Endometrium (tissue), 2 donors: ENCODE measurements around the gene TRPM2.
"Not testable (repeated sequence)": the region's sequence is repeated elsewhere in the genome, so short reads cannot be mapped to it uniquely, and the experiment has no call there.

Source experiments
- FAIRE-seq: peaks from 2 replicates; lab custom pipeline; 2012; peaks lifted over from hg19 to GRCh38; lab: Jason Lieb, UNC
- donor health status: control.
- donor health status: control.

TRPM2 gene

DNA sequence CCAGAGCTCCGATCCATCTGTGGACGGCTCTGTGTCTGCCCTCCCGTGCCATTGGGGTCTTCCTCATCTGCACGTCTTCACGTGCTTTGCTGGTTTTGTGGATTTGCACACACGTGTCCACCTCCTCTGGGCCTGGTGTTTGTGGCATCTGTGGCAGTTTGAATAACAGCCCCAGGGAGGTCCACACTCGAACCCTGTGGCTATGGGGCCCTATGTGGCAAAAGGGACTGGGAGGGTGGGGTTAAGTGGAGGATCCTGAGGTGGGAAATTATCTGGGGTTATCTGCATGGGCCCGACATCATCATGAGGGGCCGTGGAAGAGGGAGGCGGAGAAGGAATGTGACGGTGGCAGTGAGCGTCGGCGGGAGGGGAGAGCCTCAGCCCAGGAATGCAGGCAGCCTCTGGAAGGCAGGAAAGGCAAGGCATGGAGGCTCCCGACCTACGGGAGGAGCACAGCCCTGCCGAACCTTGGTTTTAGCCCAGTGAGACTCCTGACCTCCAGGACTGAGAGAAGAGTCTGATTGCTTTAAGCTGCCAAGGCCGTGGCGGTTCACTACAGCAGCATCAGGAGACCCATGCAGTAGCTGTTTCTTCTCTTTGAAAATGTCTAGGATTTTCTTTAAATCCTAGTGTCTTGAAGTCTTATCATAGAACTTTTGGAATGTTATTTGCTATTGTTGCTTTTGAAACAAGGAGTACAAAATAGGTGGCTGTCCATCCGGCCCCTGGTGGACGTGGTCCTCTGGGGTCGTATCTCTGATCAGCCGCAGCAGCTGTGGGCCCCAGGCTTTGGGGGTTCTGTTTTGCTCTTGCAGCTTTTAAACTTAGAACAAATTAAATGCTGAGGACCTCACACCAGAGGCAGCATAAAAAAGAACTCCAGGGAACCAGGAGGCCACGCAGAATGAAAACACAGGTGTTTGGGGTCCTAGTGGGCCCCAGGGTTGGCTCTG is 61.9 kb downstream of the TRPM2 start:
- no peak for FAIRE-seq

DNA sequence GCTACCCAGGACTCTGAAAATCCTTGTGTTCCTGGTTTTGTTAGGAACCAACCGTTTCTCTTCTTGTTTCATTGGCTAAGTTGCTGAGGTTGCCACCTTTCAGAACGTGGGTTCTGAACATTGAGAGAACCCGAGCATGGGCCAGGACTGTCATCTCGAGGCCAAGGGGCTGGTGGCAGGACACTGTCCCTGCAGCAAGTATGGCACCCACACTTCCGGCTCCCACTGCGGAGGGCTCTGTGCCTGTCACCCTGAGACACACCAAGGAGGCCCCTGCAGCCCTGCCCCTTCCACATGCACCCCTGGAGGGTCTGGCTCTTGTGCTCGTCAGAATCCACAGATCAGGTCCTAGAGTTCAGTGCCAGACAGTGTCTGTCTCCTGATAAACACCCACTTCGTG is 62.8 kb downstream of the TRPM2 start:
- FAIRE-seq: no peak

DNA sequence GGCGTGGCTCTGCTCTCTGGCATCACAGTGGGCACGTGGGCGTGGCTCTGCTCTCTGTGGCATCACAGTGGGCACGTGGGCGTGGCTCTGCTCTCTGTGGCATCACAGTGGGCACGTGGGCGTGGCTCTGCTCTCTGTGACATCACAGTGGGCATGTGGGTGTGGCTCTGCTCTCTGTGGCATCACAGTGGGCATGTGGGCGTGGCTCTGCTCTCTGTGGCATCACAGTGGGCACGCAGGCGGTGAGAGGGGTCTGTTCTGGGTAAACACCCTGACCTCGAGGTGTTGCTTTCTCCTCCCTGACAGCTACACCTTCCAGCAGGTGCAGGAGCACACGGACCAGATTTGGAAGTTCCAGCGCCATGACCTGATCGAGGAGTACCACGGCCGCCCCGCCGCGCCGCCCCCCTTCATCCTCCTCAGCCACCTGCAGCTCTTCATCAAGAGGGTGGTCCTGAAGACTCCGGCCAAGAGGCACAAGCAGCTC is 64.2 kb downstream of the TRPM2 start:
- FAIRE-seq: not testable (repeated sequence)

DNA sequence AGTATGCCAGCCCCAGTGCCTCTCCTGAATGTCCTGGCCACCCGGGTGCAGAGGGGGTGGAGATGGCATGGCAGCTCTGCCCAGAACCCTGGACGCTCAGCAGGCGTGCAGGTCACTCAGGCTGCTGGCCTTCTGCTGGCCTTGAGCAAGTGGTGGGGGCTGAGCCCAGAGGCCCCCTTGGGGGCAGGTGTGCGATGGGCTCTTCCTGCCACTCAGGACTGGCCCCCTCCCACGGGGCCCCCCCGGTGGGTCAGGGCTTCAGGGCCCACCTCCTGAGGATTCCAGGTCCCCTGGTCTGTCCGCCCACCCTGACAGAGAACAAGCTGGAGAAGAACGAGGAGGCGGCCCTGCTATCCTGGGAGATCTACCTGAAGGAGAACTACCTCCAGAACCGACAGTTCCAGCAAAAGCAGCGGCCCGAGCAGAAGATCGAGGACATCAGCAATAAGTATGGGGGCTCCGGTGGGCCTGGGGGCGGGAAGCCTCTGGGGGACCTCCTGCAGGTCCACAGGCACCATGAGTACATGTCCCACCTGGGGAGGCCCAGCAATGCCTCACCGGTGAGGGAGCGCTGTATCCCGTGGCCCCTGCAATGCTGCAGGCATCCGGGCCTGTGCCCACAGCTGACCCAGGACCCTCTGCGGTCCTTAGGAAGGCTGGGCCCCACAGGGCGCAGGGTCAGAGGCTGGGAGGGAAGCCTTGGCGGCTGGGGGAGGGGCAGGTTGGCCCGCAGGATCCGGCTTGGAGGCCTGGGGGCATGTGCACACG is 64.9 kb downstream of the TRPM2 start:
- no peak for FAIRE-seq

DNA sequence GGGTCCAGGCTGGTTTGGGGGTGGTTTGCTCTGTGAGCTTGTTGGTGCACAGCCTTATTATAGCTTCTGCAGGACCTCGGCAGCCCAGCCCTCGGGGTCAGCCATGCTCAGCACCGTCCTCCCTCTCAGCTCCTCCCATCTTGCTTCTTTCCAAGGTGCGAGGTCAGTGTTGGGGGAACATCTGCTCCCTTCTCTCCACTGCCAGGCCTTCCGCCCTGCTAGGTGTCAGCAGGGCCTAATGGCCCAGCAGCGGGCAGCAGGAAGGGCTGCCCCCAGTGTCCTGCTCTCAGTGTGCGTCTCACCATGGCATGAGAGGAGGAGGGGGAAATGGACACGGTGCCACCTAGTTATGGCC is 65.4 kb downstream of the TRPM2 start:
- no peak for FAIRE-seq

DNA sequence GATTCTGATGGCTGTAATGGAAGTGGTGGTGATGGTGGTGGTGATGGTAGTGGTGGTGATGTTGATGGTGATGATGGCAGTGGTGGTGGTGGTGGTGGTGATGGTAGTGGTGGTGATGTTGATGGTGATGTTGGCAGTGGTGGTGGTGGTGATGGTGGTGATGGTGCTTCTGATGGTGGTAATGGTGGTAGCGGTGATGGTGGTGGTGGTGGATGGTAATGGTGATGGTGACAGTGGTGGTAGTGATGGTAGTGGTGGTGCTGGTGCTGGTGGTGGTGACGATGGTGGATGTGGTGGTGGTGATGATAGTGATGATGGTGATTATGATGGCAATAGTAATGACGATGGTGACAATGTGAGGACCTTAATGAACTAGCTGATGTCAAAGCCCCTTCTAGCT is 66.3 kb downstream of the TRPM2 start:
- FAIRE-seq: no peak

DNA sequence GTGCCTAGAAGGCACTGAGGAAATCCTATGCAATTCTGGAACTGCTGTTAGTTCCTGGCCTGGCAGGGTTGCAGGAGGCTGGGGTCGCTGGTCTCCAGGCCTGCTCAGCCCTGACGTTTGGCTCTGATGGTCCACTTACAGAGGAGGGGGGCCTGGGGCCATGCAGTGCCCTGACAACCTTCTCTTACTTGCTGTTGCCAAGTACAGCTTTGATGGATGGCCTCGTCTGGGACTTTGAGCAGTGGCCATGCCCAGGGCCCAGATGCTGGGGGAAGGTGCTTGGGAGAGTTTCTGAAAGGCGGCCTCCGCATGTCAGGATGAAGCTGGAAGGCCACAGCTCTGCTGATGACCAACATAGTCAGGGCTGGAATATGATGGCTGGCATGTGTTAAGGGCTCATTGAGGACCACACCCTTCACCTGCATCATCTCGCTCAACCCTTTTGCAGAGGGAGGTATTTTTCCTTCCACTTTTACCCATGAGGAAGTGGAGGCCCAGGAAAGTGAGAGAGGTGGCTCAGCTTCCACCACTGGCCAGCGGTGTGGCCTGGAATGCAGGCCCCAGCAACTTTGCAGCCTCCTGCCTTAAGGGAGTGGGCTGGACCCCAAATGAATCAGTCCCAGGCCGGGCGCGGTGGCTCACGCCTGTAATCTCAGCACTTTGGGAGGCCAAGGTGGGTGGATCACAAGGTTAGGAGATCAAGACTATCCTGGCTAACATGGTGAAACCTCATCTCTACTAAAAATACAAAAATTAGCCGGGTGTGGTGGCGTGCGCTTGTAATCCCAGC is 67.2 kb downstream of the TRPM2 start:
- no peak for FAIRE-seq

DNA sequence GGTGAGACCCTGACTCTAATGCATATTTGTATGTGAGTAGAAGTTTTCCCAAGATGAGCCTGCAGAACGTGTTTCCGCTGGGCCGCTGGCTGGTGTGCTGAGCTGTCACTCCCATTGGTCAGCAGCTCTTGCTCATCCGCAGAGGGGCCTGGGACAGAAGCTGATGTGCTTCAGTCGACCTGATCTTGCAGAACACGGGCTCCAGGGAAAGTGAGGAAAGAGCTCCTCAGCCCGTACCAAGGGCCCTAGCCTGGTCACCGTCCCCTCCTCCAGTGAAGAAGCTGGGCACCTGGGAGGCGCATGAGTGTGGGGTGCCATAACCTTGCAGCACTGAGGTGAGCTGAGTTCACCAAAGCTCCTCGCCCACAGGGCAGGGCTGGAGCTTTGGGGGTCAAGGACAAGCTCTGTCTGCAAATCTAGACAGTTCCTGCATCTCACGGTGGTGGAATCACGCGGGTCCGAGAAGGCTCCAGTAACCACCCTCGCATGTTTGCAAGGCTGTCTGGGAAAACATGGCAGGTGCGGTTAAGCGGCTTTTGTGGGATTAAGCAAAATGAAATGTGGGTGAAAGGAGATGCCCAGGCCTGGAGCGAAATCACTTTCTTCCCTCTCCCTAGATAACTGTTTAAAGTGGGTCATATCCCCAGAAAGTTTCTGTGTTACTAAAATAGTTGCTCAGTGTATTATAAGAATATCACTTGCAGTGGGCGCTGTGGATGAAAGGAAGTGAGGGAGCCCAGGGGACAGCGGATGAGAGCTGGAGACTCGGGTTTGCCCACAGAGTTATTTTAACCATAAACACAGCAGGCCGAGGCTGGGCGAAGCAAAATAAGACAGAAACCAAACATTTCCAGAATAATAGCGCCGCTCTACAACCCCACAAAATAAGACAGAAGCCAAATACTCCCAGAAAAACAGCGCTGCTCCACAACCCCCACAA is 68.8 kb downstream of the TRPM2 start:
- FAIRE-seq: no peak

DNA sequence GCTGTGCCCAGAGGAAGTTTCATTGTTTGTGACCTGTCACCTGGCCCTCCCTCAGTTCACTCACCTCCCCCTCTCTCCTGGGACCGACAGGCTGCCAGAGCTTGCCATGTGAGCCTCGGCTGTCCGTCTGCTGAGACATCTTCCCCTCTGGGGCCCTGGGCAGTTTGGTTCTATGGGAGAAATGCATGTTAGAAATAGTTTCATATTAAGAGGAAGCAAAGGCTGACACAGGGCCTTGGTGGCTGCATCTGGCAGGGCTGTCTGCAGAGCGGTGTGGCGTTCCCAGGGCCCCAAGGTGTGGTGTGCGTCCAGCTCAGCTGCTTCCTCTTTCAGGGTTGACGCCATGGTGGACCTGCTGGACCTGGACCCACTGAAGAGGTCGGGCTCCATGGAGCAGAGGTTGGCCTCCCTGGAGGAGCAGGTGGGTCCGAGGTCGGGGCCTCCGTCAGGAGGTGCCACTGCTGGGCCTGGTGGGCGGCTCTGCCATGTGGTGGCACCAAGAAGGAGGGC is 69.9 kb downstream of the TRPM2 start:
- no peak for FAIRE-seq

DNA sequence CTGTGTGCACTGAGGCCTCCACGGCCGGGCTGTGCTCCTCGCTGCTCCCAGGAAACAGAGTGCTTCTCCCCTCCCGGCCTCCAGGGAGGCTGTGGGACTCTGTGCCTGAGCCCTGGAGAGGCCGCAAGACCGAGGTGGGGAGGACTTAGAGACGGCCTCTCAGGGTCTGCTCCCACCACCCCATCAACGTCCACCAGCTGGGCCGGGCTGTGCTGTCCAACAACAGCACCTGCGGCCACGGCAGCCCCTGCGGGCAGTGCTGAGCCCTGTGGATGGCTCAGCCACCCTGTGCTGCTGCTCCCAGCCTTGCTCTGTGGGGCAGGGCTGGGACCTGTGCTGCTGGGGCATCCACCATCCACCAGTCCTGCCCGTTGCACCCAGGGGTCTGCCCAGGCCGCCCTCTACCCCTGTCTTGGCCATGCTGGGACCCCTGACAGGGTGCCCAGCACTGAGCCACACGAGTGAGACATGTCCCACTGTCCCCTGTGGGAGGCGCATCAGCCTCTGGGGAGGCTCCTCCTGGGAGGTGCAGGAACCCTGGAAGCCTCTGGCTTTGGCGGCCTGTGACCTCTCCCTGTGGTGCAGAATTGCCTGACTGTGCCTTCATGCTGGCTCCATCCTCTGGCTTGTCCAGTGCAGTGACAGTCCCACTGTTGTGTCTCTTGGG is 70.7 kb downstream of the TRPM2 start:
- FAIRE-seq: no peak

DNA sequence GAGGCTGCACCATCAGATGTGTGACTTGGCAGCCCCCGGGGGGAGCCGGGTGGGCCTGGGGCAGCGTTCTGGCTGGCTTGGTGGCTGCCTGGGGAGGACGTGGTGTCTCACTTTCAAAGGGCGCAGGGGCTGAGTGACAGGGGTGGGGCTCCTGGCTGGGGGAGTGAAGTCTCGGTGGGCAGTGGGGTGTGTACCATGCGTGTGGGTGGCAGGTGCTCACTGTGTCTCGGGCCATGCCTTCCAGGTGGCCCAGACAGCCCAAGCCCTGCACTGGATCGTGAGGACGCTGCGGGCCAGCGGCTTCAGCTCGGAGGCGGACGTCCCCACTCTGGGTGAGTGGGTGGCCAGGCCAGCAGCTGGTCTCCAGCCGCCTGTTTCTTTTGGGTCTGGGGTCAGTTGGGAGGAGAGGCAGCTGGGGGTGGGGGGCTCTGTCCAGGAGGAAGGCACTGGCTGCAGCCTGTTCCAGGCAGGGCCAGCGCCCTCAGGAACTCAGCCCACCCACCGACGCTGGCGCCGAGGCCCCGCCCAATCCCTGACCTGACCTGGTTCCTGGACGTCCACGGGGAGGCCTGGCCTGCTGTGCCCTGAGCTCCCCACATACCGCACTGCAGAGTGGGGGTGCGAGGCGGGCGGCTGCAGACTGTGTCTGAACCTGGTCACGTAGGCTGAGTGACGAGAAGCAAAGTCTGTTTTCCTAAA is 71.3 kb downstream of the TRPM2 start:
- FAIRE-seq: no peak

DNA sequence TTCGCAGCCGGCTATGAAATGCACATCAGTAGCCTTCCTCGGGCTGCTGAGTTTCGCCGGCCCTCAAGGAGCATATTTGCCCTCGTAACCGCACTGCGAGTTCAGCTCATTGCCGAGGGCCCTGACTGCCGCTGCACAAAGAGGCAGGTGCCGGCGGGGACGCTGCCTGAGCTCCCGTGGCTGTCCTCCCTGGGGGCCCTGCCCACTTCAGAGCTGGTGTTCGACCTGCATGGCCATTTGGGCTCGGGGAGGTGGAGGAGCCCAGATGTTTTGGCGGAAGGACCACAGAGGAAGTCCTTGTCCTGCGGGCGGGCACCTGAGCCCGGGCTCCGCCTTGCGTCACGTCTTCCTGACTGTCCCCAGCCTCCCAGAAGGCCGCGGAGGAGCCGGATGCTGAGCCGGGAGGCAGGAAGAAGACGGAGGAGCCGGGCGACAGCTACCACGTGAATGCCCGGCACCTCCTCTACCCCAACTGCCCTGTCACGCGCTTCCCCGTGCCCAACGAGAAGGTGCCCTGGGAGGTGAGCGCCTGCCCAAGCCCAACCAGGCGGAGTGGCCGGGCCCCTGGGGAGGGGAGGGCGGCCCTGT is 72.0 kb downstream of the TRPM2 start:
- no peak for FAIRE-seq

DNA sequence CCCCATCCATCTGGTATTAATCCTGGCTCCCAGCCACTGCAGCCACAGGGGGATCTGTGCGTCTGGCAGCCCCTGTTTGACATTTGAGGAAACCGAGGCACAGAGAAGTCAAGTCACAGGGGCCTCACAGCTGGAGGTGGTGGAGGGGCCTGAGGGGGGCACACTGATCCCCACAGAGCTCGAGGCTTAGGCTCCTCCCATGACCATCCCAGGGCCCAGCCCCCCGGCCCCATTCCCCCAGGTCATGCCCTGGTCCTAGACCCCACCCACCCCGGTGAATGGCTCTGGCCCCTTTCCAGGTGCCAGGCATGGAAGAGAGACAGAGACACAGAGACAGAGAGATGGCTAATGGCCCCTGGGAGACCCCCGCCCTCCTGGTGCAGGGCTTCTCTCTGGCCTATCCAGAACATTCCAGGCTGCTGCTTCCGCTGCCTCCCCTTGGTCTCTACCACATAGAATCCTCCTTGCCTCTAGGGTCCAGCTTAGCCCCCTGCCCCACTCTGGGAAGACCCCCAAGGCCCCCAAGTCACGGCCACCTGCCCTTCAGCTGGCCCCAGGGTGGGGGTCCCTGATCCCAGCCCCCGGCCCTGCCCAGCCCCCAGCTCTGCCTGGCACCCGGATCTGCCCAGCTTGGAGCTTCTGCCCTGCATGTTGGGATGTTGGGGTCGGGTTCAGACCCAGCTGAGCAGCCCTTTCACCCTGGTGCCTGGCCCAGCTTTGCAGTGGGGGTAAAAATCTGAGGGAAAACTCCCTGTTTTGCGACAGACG is 72.7 kb downstream of the TRPM2 start:
- FAIRE-seq: no peak

DNA sequence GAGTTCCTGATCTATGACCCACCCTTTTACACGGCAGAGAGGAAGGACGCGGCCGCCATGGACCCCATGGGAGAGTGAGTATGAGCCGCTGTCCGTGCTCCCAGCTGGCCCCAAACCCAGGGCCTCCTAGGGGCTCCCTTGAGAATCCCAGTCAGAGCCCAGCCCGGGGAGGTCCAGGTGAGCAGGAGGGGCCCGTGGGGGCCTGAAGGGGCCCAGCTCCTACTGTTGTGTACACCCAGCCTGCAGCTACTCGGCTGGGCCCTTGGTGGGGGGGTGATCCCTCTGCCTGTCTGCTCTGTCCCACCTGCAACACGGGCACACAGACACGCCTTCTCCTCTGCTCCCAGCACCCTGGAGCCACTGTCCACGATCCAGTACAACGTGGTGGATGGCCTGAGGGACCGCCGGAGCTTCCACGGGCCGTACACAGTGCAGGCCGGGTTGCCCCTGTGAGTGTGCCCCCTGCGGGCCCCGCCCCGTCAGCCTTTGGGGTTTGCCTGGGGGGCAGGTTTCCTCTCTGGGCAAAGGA is 73.3 kb downstream of the TRPM2 start:
- no peak for FAIRE-seq

DNA sequence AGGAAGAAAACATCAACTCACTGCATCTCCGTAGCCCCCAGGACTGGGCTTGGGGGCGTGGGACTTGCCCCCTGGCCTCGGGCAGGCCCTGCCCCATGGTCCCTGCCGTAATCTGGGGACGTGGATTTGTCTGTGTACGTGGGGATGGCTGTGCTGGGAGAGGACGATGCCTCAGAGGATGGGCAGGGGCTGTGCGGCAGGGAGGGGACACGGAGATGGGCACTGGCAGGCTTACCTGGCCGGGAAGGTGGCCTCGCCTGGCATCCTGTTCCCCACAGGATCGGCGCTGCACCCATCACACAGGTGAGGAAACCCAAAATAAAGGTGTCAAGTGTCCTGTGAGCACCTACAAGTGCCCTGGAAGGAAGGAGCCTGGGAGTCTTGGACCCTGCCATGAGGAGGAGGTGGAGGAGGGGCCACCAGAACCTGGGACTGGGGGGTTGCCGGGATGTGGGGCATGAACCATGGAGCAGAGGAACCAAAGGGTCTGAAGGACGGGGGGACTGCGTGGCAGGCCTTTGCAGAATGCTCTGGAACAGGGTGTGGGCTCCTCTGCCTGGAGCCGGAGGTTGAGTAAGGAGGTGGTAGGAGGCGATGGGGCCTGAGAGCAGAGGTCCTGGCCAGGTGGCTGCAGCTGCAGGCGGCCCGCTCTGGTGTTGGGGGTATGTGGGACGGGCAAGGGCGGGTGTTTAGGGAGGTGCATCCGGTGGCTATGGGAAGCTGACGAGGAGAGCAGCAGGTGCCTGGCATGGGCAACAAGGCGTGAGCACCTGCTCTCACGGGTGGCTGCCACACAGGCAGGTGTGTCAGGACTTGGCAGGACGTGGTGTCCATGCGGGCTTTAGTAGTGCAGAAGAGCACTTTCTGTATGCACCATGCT is 74.1 kb downstream of the TRPM2 start:
- FAIRE-seq: no peak

DNA sequence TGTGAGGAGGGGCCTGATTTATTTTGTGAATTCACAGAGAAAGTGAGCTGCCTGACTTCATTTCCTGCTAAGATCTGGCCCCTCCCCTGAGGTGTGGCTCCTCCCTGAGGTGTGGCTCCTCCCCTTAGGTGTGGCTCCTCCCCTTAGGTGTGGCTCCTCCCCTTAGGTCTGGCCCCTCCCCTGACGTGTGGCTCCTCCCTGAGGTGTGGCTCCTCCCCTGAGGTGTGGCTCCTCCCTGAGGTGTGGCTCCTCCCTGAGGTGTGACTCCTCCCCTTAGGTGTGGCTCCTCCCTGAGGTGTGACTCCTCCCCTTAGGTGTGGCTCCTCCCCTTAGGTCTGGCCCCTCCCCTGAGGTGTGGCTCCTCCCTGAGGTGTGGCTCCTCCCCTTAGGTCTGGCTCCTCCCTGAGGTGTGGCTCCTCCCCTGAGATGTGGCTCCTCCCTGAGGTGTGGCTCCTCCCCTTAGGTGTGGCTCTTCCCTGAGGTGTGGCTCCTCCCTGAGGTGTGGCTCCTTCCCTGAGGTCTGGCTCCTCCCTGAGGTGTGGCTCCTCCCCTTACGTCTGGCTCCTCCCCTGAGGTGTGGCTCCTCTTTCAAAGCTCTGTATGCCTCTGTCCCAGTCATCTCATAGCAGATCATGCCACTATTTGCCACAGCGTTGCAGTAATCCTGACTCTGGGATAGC is 75.0 kb downstream of the TRPM2 start:
- FAIRE-seq: no peak

DNA sequence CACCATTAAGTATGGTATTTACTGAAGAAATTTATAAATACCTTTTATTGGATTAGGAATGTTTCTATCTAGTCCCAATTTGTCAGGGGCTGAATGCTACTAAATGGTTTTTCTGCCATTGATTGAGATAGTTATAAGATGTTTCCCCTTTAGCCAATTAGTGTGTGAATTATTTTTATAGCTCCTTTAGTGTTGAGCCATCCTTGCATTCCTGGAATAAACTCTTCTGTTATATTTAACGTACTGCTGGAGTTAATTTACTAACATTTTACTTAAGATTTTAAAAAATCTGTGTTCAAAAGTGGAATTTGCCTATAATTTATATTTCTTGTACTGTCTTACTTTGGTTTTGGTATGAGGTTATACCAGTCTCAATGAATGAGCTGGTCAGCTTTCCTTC is 76.5 kb downstream of the TRPM2 start:
- FAIRE-seq: no peak
